Brain microvascular endothelial cell (primary cell): ENCODE results near the gene UBXN11.

Experiments used
- DNase-seq: peaks from one replicate; pipeline ENCODE4 v3.0.0-alpha.2; 2020
- H3K27ac ChIP-seq: fragments of 250-450 bp; sonication (Bioruptor Pico); 2 replicates; pipeline ENCODE4 v1.5.1; 2020; ENCODE audit warnings: mild to moderate bottlenecking, moderate library complexity
- H3K27me3 ChIP-seq: fragments of 250-450 bp; sonication (Bioruptor Pico); replicated peaks from 2 replicates; pipeline ENCODE4 v1.5.1; 2020; ENCODE audit warnings: mild to moderate bottlenecking
- H3K36me3 ChIP-seq: fragments of 250-450 bp; sonication (Bioruptor Pico); replicated peaks from 2 replicates; pipeline ENCODE4 v1.5.1; 2020; ENCODE audit warnings: mild to moderate bottlenecking
- H3K4me3 ChIP-seq: 2 replicates; pipeline ENCODE4 v1.5.1; 2011; ENCODE audit warnings: low read depth, mild to moderate bottlenecking, control low read depth, low read length, moderate library complexity
- in situ Hi-C: cut with HindIII; loops from 2 replicates; pipeline ENCODE4 v1.10.0; 2017; ENCODE audit warnings: low sequenced_read_pairs, low pct_ligation_motif_present
- TF ChIP-seq, protein P1 (sequence below): IDR thresholded peaks from 2 replicates; pipeline ENCODE4 v1.5.1; 2011; ENCODE audit warnings: low read depth, mild to moderate bottlenecking, moderate library complexity, low read length, control low read depth, inconsistent platforms; ENCODE audit errors: missing control alignments

UBXN11 gene

GRCh38 chr1:26278724-26279455, 27.5 kb downstream of the UBXN11 start:
- TF ChIP-seq, protein P1, sequence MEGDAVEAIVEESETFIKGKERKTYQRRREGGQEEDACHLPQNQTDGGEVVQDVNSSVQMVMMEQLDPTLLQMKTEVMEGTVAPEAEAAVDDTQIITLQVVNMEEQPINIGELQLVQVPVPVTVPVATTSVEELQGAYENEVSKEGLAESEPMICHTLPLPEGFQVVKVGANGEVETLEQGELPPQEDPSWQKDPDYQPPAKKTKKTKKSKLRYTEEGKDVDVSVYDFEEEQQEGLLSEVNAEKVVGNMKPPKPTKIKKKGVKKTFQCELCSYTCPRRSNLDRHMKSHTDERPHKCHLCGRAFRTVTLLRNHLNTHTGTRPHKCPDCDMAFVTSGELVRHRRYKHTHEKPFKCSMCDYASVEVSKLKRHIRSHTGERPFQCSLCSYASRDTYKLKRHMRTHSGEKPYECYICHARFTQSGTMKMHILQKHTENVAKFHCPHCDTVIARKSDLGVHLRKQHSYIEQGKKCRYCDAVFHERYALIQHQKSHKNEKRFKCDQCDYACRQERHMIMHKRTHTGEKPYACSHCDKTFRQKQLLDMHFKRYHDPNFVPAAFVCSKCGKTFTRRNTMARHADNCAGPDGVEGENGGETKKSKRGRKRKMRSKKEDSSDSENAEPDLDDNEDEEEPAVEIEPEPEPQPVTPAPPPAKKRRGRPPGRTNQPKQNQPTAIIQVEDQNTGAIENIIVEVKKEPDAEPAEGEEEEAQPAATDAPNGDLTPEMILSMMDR: no peak
- peaks cover 34% of the 10 kb centered on the region for H3K36me3 ChIP-seq
- H3K4me3 ChIP-seq: peak overlapping the region; percentile 78
- peak overlapping the region; percentile 87 for H3K27ac ChIP-seq
- no peaks in the 10 kb centered on the region for H3K27me3 ChIP-seq
- in situ Hi-C loops: no loop called here
- DNase-seq: no peak

- Histone ChIP-seq H3K27ac (peak overlapping the region; percentile 87), H3K36me3 (peaks cover 29% of the 10 kb centered on the region), H3K27me3 (no peaks in the 10 kb centered on the region), H3K4me3 (no peak overlapping the region)
- TF ChIP-seq, protein P1: no peak
- DNase-seq: peak; percentile 27
- in situ Hi-C loops: no loop called here
Measured at GRCh38 chr1:26278303-26278702, 28.1 kb downstream of the UBXN11 start.

DNA sequence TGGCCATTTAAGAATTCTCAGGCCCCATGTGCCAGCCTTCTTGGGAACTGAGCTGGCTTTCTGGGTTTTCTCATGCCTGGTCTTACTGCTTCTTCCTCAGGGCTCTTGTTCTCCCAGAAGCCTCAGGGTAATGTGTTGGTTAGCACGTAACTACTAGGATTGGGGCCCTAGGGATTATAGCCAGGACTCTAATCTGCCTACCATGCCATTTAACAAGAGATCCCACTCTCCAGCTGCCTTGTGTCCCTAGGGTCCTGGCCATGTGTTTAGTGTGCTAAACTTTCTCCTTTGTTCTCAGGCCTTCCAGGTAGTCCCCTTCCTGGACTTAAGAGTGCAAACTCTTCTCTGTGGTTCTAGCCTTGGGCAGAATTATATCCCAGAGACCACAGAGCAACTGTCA, 28.7 kb downstream of the UBXN11 start:
- TF ChIP-seq, protein P1: no peak
- Histone ChIP-seq H3K27me3 (no peaks in the 10 kb centered on the region), H3K4me3 (no peak overlapping the region), H3K27ac (no peak overlapping the region), H3K36me3 (peaks cover 24% of the 10 kb centered on the region)
- in situ Hi-C loops: no loop called here
- no peak for DNase-seq

DNA sequence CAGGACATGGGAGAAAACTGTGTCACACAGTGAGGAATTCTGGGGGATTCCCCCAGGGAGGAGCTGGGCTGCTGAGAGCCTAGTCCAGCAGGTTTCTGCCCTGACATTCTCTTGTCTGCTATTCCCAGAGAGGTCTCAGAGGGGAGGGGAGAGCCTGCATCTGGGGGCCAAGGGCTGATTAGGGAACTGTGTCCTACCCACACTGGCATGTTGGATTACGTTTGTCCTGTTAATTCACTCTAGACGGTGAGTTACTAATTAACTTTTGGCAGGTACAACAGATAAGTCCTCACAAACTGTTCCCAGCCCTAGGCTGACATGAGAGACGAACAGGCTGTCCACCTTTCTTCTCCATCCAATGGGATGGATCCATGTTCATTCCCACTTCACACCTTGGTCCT, 29.2 kb downstream of the UBXN11 start:
- DNase-seq: no peak
- in situ Hi-C loops: no loop called here
- Histone ChIP-seq H3K27me3 (no peaks in the 10 kb centered on the region), H3K36me3 (peaks cover 20% of the 10 kb centered on the region), H3K4me3 (no peak overlapping the region), H3K27ac (no peak overlapping the region)
- TF ChIP-seq, protein P1: no peak

DNA sequence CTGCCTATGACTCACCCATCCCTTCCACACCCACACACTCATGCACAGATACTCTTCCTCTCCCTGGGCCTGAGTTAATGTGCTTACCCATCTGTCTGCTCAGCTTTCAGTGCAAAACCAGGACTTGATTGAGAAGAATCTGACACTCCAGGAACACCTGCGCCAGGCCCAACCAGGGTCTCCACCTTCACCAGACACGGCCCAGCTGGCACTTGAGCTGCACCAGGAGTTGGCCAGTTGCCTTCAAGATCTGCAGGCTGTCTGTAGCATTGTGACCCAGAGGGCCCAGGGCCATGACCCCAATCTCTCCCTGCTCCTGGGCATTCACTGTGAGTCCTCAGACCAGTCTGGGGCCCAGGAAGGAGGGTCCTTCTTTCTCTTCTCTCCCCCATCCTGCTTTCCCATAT, 30.0 kb downstream of the UBXN11 start:
- peaks cover 20% of the 10 kb centered on the region for H3K36me3 ChIP-seq
- TF ChIP-seq, protein P1: no peak
- in situ Hi-C loops: no loop called here
- peak overlapping the region; percentile 67 for H3K27ac ChIP-seq
- no peak overlapping the region for H3K4me3 ChIP-seq
- DNase-seq: no peak
- H3K27me3 ChIP-seq: no peaks in the 10 kb centered on the region
